Measurements from ENCODE around the gene KIZ. TPM values are rescaled to one million over a fixed set of nuclear protein-coding genes. Genes with fewer than 3 reads are reported as not detected.

The KIZ gene
- total RNA-seq, 1 donor from 2014 or later, result 11.4 TPM

DNA sequence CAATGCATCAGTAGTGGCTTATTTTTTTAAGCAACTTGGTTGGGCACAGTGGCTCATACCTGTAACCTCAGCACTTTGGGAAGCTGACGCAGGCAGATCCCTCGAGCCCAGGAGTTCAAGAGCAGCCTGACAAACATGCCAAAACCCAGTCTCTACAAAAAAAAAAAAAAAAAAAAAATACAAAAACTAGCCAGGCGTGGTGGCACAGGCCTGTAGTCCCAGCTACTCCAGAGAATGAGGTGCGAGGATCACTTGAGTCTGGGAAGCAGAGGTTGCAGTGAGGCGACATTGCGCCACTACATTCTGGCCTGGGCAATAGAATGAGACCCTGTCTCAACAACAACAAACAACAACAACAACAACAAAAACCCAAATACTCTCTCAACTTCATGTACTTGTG, 132.5 kb downstream of the KIZ start:
- H3K27me3 ChIP-seq (ENCODE audit: control insufficient read depth, insufficient read depth, low read length), result no peaks in the 10 kb centered on the region
- DNase-seq (ENCODE audit: low read depth), result no peak
- no peaks in the 10 kb centered on the region for H3K36me3 ChIP-seq (ENCODE audit: control insufficient read depth, insufficient read depth, low read length)
- no peak overlapping the region for H3K4me3 ChIP-seq (ENCODE audit: low read depth, low read length)
- no peak for TF ChIP-seq CTCF (IDR thresholded peaks at IDR 0.05; ENCODE audit: insufficient read depth, low read length, poor library complexity, severe bottlenecking)

GRCh38 chr20:21259346-21259745, 133.5 kb downstream of the KIZ start:
- Histone ChIP-seq H3K36me3 (ENCODE audit: control insufficient read depth, insufficient read depth, low read length) (no peaks in the 10 kb centered on the region), H3K27me3 (ENCODE audit: control insufficient read depth, insufficient read depth, low read length) (no peaks in the 10 kb centered on the region), H3K4me3 (ENCODE audit: low read depth, low read length) (no peak overlapping the region)
- DNase-seq (ENCODE audit: low read depth), result no peak
- no peak for TF ChIP-seq CTCF (IDR thresholded peaks at IDR 0.05; ENCODE audit: insufficient read depth, low read length, poor library complexity, severe bottlenecking)

DNA sequence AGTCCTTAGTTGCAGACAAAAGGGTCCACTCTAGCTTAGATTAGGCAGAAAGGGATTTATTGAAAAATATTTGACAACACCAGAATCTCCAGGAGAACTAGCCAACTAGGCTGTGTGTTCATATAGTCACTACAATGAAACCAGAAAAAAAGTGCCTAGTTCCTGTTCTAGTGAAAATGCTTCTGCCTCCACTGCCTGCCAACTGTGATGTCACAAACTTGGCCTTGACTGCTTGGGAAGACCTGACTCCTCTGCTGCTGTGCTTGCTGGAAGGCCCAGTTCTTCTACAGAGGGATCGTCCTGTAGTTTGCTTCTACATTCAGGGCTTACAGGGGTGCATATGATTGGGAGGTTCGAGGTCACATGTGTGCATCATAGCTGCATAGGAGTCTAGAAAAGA, 136.9 kb downstream of the KIZ start:
- Histone ChIP-seq H3K36me3 (ENCODE audit: control insufficient read depth, insufficient read depth, low read length) (no peaks in the 10 kb centered on the region), H3K27me3 (ENCODE audit: control insufficient read depth, insufficient read depth, low read length) (no peaks in the 10 kb centered on the region), H3K4me3 (ENCODE audit: low read depth, low read length) (no peak overlapping the region)
- DNase-seq (ENCODE audit: low read depth), result no peak
- no peak for TF ChIP-seq CTCF (IDR thresholded peaks at IDR 0.05; ENCODE audit: insufficient read depth, low read length, poor library complexity, severe bottlenecking)

GRCh38 chr20:21265261-21266190, 139.6 kb downstream of the KIZ start:
- no peak for TF ChIP-seq CTCF (IDR thresholded peaks at IDR 0.05; ENCODE audit: insufficient read depth, low read length, poor library complexity, severe bottlenecking)

DNA sequence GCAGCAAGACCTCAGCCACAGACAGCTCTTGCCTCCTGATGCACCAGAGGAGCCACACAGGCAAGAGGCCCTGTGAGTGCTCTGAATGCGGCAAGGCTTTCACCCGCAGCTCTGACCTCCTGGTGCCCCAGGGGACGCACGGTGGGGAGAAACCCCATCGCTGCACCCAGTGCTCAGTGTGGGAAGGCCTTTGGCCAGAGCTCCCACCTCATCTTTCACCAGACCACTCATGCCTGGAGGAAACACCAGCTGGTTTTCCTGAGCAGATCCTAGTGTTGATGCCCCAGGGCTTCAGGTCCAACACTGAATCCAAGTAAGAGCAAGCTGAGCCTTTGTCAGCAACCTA, 140.3 kb downstream of the KIZ start:
- H3K36me3 ChIP-seq (ENCODE audit: control insufficient read depth, insufficient read depth, low read length), result no peaks in the 10 kb centered on the region
- H3K27me3 ChIP-seq (ENCODE audit: control insufficient read depth, insufficient read depth, low read length), result no peaks in the 10 kb centered on the region
- no peak for DNase-seq (ENCODE audit: low read depth)
- H3K4me3 ChIP-seq (ENCODE audit: low read depth, low read length), result no peak overlapping the region
- TF ChIP-seq CTCF (IDR thresholded peaks at IDR 0.05; ENCODE audit: insufficient read depth, low read length, poor library complexity, severe bottlenecking), result no peak

More at GRCh38 chr20:21265261-21266190, 139.6 kb downstream of the KIZ start:
- no peaks in the 10 kb centered on the region for H3K27me3 ChIP-seq (ENCODE audit: control insufficient read depth, insufficient read depth, low read length)
- DNase-seq (ENCODE audit: low read depth), result no peak
- H3K36me3 ChIP-seq (ENCODE audit: control insufficient read depth, insufficient read depth, low read length), result no peaks in the 10 kb centered on the region
- no peak overlapping the region for H3K4me3 ChIP-seq (ENCODE audit: low read depth, low read length)

- Histone ChIP-seq H3K36me3 (ENCODE audit: control insufficient read depth, insufficient read depth, low read length) (no peaks in the 10 kb centered on the region), H3K27me3 (ENCODE audit: control insufficient read depth, insufficient read depth, low read length) (no peaks in the 10 kb centered on the region), H3K4me3 (ENCODE audit: low read depth, low read length) (no peak overlapping the region)
- TF ChIP-seq CTCF (IDR thresholded peaks at IDR 0.05; ENCODE audit: insufficient read depth, low read length, poor library complexity, severe bottlenecking), result no peak
- DNase-seq (ENCODE audit: low read depth), result no peak
Measured at GRCh38 chr20:21269772-21270171, 143.9 kb downstream of the KIZ start.

Data from kidney epithelial cell (primary cell).